OCI-LY1 (cell line): ENCODE measurements around the gene SYNGR1.

ENCODE experiments used
- H2AFZ ChIP-seq: fragments of 200-600 bp; sonication (generic), shearing (Covaris generic); 2 replicates; pipeline ENCODE4 v1.6.0; 2014; ENCODE audit warnings: antibody characterized with exemption, mild to moderate bottlenecking, low read length
- H3F3A ChIP-seq: fragments of 200-600 bp; sonication (generic), shearing (Covaris generic); 2 replicates; pipeline ENCODE4 v1.6.0; 2014; ENCODE audit warnings: mild to moderate bottlenecking, antibody characterized with exemption, low read length, moderate library complexity; ENCODE audit not compliant: insufficient read depth
- H3K27ac ChIP-seq: fragments of 200-600 bp; sonication (generic); 2 replicates; pipeline ENCODE4 v1.5.1; 2014; ENCODE audit warnings: low read length, mixed run types, mild to moderate bottlenecking, low read depth; ENCODE audit not compliant: poor library complexity, severe bottlenecking
- H3K27me3 ChIP-seq: fragments of 200-600 bp; sonication (generic); 2 replicates; pipeline ENCODE4 v1.6.0; 2014; ENCODE audit warnings: antibody characterized with exemption, mild to moderate bottlenecking, low read length, moderate library complexity; ENCODE audit not compliant: insufficient read depth
- H3K36me3 ChIP-seq: fragments of 200-600 bp; sonication (generic); 2 replicates; pipeline ENCODE4 v1.6.1; 2014; ENCODE audit warnings: mild to moderate bottlenecking, antibody characterized with exemption, low read length, moderate library complexity, mixed read lengths; ENCODE audit not compliant: insufficient read depth
- H3K4me1 ChIP-seq: fragments of 200-600 bp; sonication (generic); 2 replicates; pipeline ENCODE4 v1.5.1; 2014; ENCODE audit warnings: mild to moderate bottlenecking, low read length, moderate library complexity; ENCODE audit not compliant: insufficient read depth, severe bottlenecking
- H3K4me2 ChIP-seq: fragments of 200-600 bp; sonication (generic), shearing (Covaris generic); 2 replicates; pipeline ENCODE4 v1.6.1; 2014; ENCODE audit warnings: low read length
- H3K4me3 ChIP-seq: fragments of 200-600 bp; sonication (generic); 2 replicates; pipeline ENCODE4 v1.5.1; 2014; ENCODE audit warnings: low read length, low read depth, mild to moderate bottlenecking, mixed read lengths; ENCODE audit not compliant: poor library complexity, severe bottlenecking
- H3K79me2 ChIP-seq: fragments of 200-600 bp; shearing (Covaris generic); 2 replicates; pipeline ENCODE4 v1.6.1; 2016; ENCODE audit warnings: mixed run types, low read length, mixed read lengths; ENCODE audit not compliant: insufficient read depth
- H3K9ac ChIP-seq: fragments of 200-600 bp; sonication (generic), shearing (Covaris generic); 2 replicates; pipeline ENCODE4 v1.6.1; 2014; ENCODE audit warnings: mild to moderate bottlenecking, low read length, mixed read lengths
- H3K9me2 ChIP-seq: fragments of 200-600 bp; sonication (generic), shearing (Covaris generic); 2 replicates; pipeline ENCODE4 v1.6.1; 2014; ENCODE audit warnings: low read depth, mild to moderate bottlenecking, low read length, mixed read lengths
- H3K9me3 ChIP-seq: fragments of 200-600 bp; shearing (Covaris generic); 2 replicates; pipeline ENCODE4 v1.6.1; 2014; ENCODE audit warnings: low read length, mixed read lengths
- H4K20me1 ChIP-seq: fragments of 200-600 bp; sonication (generic), shearing (Covaris generic); 2 replicates; pipeline ENCODE4 v1.6.0; 2016; ENCODE audit warnings: mild to moderate bottlenecking, low read length; ENCODE audit not compliant: insufficient read depth
- CTCF ChIP-seq: fragments of 200-600 bp; sonication (generic), shearing (Covaris generic); IDR thresholded peaks from 2 replicates; pipeline ENCODE4 v1.5.1; 2017; ENCODE audit warnings: mild to moderate bottlenecking, antibody characterized with exemption, low read length, moderate library complexity, mixed read lengths
- EZH2 ChIP-seq: fragments of 200-600 bp; sonication (generic), shearing (Covaris generic); IDR thresholded peaks from 2 replicates; pipeline ENCODE4 v1.8.0; 2017; ENCODE audit warnings: borderline replicate concordance, mixed run types, mild to moderate bottlenecking, antibody characterized with exemption, low read length, moderate library complexity, mixed read lengths

Gene SYNGR1

GRCh38 chr22:39361496-39361895 lies 11.7 kb downstream of the SYNGR1 start:
- Histone ChIP-seq H3K79me2 (no peaks in the 10 kb centered on the region), H3K27ac (no peak overlapping the region), H3K9me2 (no peaks in the 10 kb centered on the region), H3K36me3 (no peaks in the 10 kb centered on the region), H3K4me2 (no peak overlapping the region), H3K27me3 (peaks cover 10% of the 10 kb centered on the region), H3K9me3 (no peaks in the 10 kb centered on the region), H3K4me1 (no peaks in the 10 kb centered on the region), H3K9ac (no peak overlapping the region), H4K20me1 (no peaks in the 10 kb centered on the region), H3K4me3 (no peak overlapping the region), H3F3A (no peaks in the 10 kb centered on the region), H2AFZ (no peak overlapping the region)
- peak; percentile 34 for TF ChIP-seq CTCF
- no peak for TF ChIP-seq EZH2

GRCh38 chr22:39362271-39362670 lies 12.5 kb downstream of the SYNGR1 start:
- no peak for TF ChIP-seq EZH2
- TF ChIP-seq CTCF = no peak
- H3K4me2 ChIP-seq = no peak overlapping the region

GRCh38 chr22:39362932-39363331 lies 13.1 kb downstream of the SYNGR1 start:
- H3K79me2 ChIP-seq = no peaks in the 10 kb centered on the region
- H3K4me1 ChIP-seq = no peaks in the 10 kb centered on the region
- H3K4me2 ChIP-seq = no peak overlapping the region
- H3K9me3 ChIP-seq = no peaks in the 10 kb centered on the region
- no peak overlapping the region for H3K27ac ChIP-seq
- no peaks in the 10 kb centered on the region for H3K9me2 ChIP-seq
- no peaks in the 10 kb centered on the region for H3K36me3 ChIP-seq
- no peaks in the 10 kb centered on the region for H3F3A ChIP-seq
- no peak overlapping the region for H3K4me3 ChIP-seq
- TF ChIP-seq EZH2 (no peak), CTCF (no peak)
- H3K27me3 ChIP-seq = peaks cover 10% of the 10 kb centered on the region
- H3K9ac ChIP-seq = no peak overlapping the region
- H2AFZ ChIP-seq = no peak overlapping the region
- no peaks in the 10 kb centered on the region for H4K20me1 ChIP-seq

More at GRCh38 chr22:39362271-39362670, 12.5 kb downstream of the SYNGR1 start:
- Histone ChIP-seq H2AFZ (no peak overlapping the region), H3F3A (no peaks in the 10 kb centered on the region), H3K27me3 (peaks cover 10% of the 10 kb centered on the region), H3K27ac (no peak overlapping the region), H3K9ac (no peak overlapping the region), H3K9me3 (no peaks in the 10 kb centered on the region), H3K4me1 (no peaks in the 10 kb centered on the region), H3K4me3 (no peak overlapping the region), H4K20me1 (no peaks in the 10 kb centered on the region), H3K36me3 (no peaks in the 10 kb centered on the region), H3K9me2 (no peaks in the 10 kb centered on the region), H3K79me2 (no peaks in the 10 kb centered on the region)
